ENCODE data around the gene ZBTB16. TPM values are rescaled to one million over a fixed set of nuclear protein-coding genes. Genes with fewer than 3 reads are reported as not detected.
A peak's percentile ranks its signal among the peaks of the same experiment; 100 is the strongest.

The ZBTB16 gene
- polyA plus RNA-seq, 1 donor from 2014 or later = 9.7 TPM

GRCh38 chr11:114174712-114175495, 115.4 kb downstream of the ZBTB16 start:
- H3K9me3 Mint-ChIP-seq = no peaks in the 10 kb centered on the region
- no peak overlapping the region for H3K4me3 Mint-ChIP-seq
- peak overlapping the region in 1 of 3 donors; percentile 47 for H3K27ac Mint-ChIP-seq
- H3K27me3 Mint-ChIP-seq = peaks cover 7% of the 10 kb centered on the region
- peaks cover 13 to 32% (median 13%) of the 10 kb centered on the region in 3 donors for H3K4me1 Mint-ChIP-seq
- no peaks in the 10 kb centered on the region for H3K36me3 Mint-ChIP-seq

GRCh38 chr11:114175706-114176105, 116.2 kb downstream of the ZBTB16 start:
- H3K9me3 Mint-ChIP-seq = no peaks in the 10 kb centered on the region
- peak overlapping the region in 1 of 4 donors; percentile 61 for H3K4me3 Mint-ChIP-seq
- no peak overlapping the region for H3K27ac Mint-ChIP-seq
- peaks cover 8% of the 10 kb centered on the region for H3K27me3 Mint-ChIP-seq
- no peaks in the 10 kb centered on the region for H3K36me3 Mint-ChIP-seq
- H3K4me1 Mint-ChIP-seq = peaks cover 13 to 40% (median 14%) of the 10 kb centered on the region in 3 donors

- peaks cover 8% of the 10 kb centered on the region for H3K27me3 Mint-ChIP-seq
- no peaks in the 10 kb centered on the region for H3K36me3 Mint-ChIP-seq
- no peak overlapping the region for H3K4me3 Mint-ChIP-seq
- no peak overlapping the region for H3K27ac Mint-ChIP-seq
- H3K4me1 Mint-ChIP-seq = peaks cover 12 to 42% (median 14%) of the 10 kb centered on the region in 3 donors
- H3K9me3 Mint-ChIP-seq = no peaks in the 10 kb centered on the region
Observed at GRCh38 chr11:114176321-114176720, 116.8 kb downstream of the ZBTB16 start.

GRCh38 chr11:114178656-114179055, 119.1 kb downstream of the ZBTB16 start:
- Mint-ChIP-seq H3K4me1 (peaks cover 7 to 34% (median 16%) of the 10 kb centered on the region in 3 donors), H3K36me3 (no peaks in the 10 kb centered on the region), H3K4me3 (peak overlapping the region in 1 of 4 donors; percentile 35), H3K9me3 (no peaks in the 10 kb centered on the region), H3K27ac (peak overlapping the region in 2 of 3 donors; percentile 74 to 82), H3K27me3 (peaks cover 6% of the 10 kb centered on the region)

- Mint-ChIP-seq H3K36me3 (no peaks in the 10 kb centered on the region), H3K4me1 (peaks cover 7 to 38% (median 16%) of the 10 kb centered on the region in 3 donors), H3K9me3 (no peaks in the 10 kb centered on the region), H3K27ac (peak overlapping the region; percentile 24 to 82 (median 74)), H3K4me3 (peak overlapping the region in 2 of 4 donors; percentile 30 to 68), H3K27me3 (peaks cover 6% of the 10 kb centered on the region)
Observed at GRCh38 chr11:114179234-114179941, 119.9 kb downstream of the ZBTB16 start.

GRCh38 chr11:114180301-114181055, 121.0 kb downstream of the ZBTB16 start:
- peaks cover 6% of the 10 kb centered on the region for H3K27me3 Mint-ChIP-seq
- H3K4me1 Mint-ChIP-seq = peaks cover 9 to 44% (median 21%) of the 10 kb centered on the region in 3 donors
- H3K36me3 Mint-ChIP-seq = no peaks in the 10 kb centered on the region
- no peaks in the 10 kb centered on the region for H3K9me3 Mint-ChIP-seq
- peak overlapping the region in 1 of 3 donors; percentile 28 for H3K27ac Mint-ChIP-seq
- H3K4me3 Mint-ChIP-seq = no peak overlapping the region

GRCh38 chr11:114181195-114181594, 121.7 kb downstream of the ZBTB16 start:
- Mint-ChIP-seq H3K36me3 (no peaks in the 10 kb centered on the region), H3K9me3 (no peaks in the 10 kb centered on the region), H3K4me3 (peak overlapping the region in 1 of 4 donors; percentile 53), H3K4me1 (peaks cover 16 to 51% (median 28%) of the 10 kb centered on the region in 3 donors), H3K27ac (peak overlapping the region in 1 of 3 donors; percentile 28), H3K27me3 (peaks cover 6% of the 10 kb centered on the region)

- Mint-ChIP-seq H3K4me3 (no peak overlapping the region), H3K27me3 (peaks cover 6% of the 10 kb centered on the region), H3K9me3 (no peaks in the 10 kb centered on the region), H3K36me3 (no peaks in the 10 kb centered on the region), H3K27ac (peak overlapping the region in 1 of 3 donors; percentile 28), H3K4me1 (peaks cover 19 to 56% (median 31%) of the 10 kb centered on the region in 3 donors)
Observed at GRCh38 chr11:114181752-114182151, 122.2 kb downstream of the ZBTB16 start.

GRCh38 chr11:114182471-114183043, 123.0 kb downstream of the ZBTB16 start:
- H3K36me3 Mint-ChIP-seq = no peaks in the 10 kb centered on the region
- peak overlapping the region; percentile 62 to 93 (median 83) for H3K27ac Mint-ChIP-seq
- H3K4me3 Mint-ChIP-seq = peak overlapping the region in 1 of 4 donors; percentile 85
- H3K9me3 Mint-ChIP-seq = no peaks in the 10 kb centered on the region
- H3K4me1 Mint-ChIP-seq = peaks cover 27 to 64% (median 39%) of the 10 kb centered on the region in 3 donors
- H3K27me3 Mint-ChIP-seq = peaks cover 6% of the 10 kb centered on the region

- peaks cover 6% of the 10 kb centered on the region for H3K27me3 Mint-ChIP-seq
- no peaks in the 10 kb centered on the region for H3K9me3 Mint-ChIP-seq
- peak overlapping the region in 1 of 4 donors; percentile 85 for H3K4me3 Mint-ChIP-seq
- H3K36me3 Mint-ChIP-seq = no peaks in the 10 kb centered on the region
- peaks cover 31 to 67% (median 40%) of the 10 kb centered on the region in 3 donors for H3K4me1 Mint-ChIP-seq
- H3K27ac Mint-ChIP-seq = peak overlapping the region; percentile 62 to 93 (median 83)
Observed at GRCh38 chr11:114183044-114183511, 123.6 kb downstream of the ZBTB16 start.

GRCh38 chr11:114185436-114185835, 125.9 kb downstream of the ZBTB16 start:
- H3K27ac Mint-ChIP-seq = peak overlapping the region; percentile 89 to 94 (median 93)
- peaks cover 4% of the 10 kb centered on the region for H3K27me3 Mint-ChIP-seq
- H3K36me3 Mint-ChIP-seq = no peaks in the 10 kb centered on the region
- peak overlapping the region in 3 of 4 donors; percentile 15 to 42 (median 34) for H3K4me3 Mint-ChIP-seq
- H3K9me3 Mint-ChIP-seq = no peaks in the 10 kb centered on the region
- peaks cover 32 to 59% (median 39%) of the 10 kb centered on the region in 3 donors for H3K4me1 Mint-ChIP-seq

- Mint-ChIP-seq H3K27ac (peak overlapping the region; percentile 76 to 94 (median 93)), H3K4me1 (peaks cover 32 to 53% (median 39%) of the 10 kb centered on the region in 3 donors), H3K9me3 (peaks cover 0 to 9% (median 0%) of the 10 kb centered on the region in 3 donors)
Observed at GRCh38 chr11:114187173-114187572, 127.7 kb downstream of the ZBTB16 start.

GRCh38 chr11:114188851-114189570, 129.5 kb downstream of the ZBTB16 start:
- Mint-ChIP-seq H3K36me3 (no peaks in the 10 kb centered on the region), H3K4me3 (peak overlapping the region in 1 of 4 donors; percentile 65), H3K4me1 (peaks cover 29 to 44% (median 32%) of the 10 kb centered on the region in 3 donors), H3K27me3 (peaks cover 2% of the 10 kb centered on the region), H3K9me3 (peaks cover 0 to 9% (median 0%) of the 10 kb centered on the region in 3 donors), H3K27ac (peak overlapping the region in 1 of 3 donors; percentile 63)

More at GRCh38 chr11:114187173-114187572, 127.7 kb downstream of the ZBTB16 start:
- Mint-ChIP-seq H3K36me3 (no peaks in the 10 kb centered on the region), H3K27me3 (peaks cover 2% of the 10 kb centered on the region), H3K4me3 (peak overlapping the region; percentile 33 to 85 (median 55))

Data from IgD-negative memory B cell (primary cell).